G401 (cell line): ENCODE results near the gene KRTAP5-1. TPM values are rescaled to one million over a fixed set of nuclear protein-coding genes. Genes with fewer than 3 reads are reported as not detected.

Experiments used
- total RNA-seq: library from RNA; depleted of rRNA; stranded (reverse); fragments of >200 nt; shearing (Covaris generic); gene quantifications from 2 replicates; pipeline ENCODE4 v1.2.3, GENCODE V29; 2014; rRNA removed

Gene KRTAP5-1
- total RNA-seq, 1 experiment from 2014 or later = not detected

Other genes with a start within 250 kb of the KRTAP5-1 start
- 5.2 and 9.2 TPM in 2 replicates for gene BRSK2, start 195.3 kb downstream of the KRTAP5-1 start, total RNA-seq
- 27.4 and 39.9 TPM in 2 replicates for gene MOB2, start 98.5 kb downstream of the KRTAP5-1 start, total RNA-seq
- gene DUSP8, start 13.0 kb downstream of the KRTAP5-1 start, total RNA-seq = 1.5 and 8.9 TPM in 2 replicates
- gene KRTAP5-2, start 13.0 kb upstream of the KRTAP5-1 start, total RNA-seq = not detected in 2 replicates
- gene KRTAP5-3, start 23.2 kb upstream of the KRTAP5-1 start, total RNA-seq = not detected in 2 replicates
- not detected in 2 replicates for gene KRTAP5-4, start 36.9 kb upstream of the KRTAP5-1 start, total RNA-seq
- gene KRTAP5-5, start 44.5 kb upstream of the KRTAP5-1 start, total RNA-seq = not detected in 2 replicates
- gene KRTAP5-6, start 111.9 kb upstream of the KRTAP5-1 start, total RNA-seq = not detected in 2 replicates
- gene IFITM10, start 165.3 kb upstream of the KRTAP5-1 start, total RNA-seq = not detected in 2 replicates
- gene CTSD, start 178.6 kb upstream of the KRTAP5-1 start, total RNA-seq = 192 and 219 TPM in 2 replicates
- not detected in 2 replicates for gene SYT8, start 249.7 kb upstream of the KRTAP5-1 start, total RNA-seq